Liver (tissue), 9 donors: Measurements from ENCODE around the gene SYNC. TPM values are rescaled to one million over a fixed set of nuclear protein-coding genes. Genes with fewer than 3 reads are reported as not detected.
A peak's percentile ranks its signal among the peaks of the same experiment; 100 is the strongest.

ENCODE experiments used
- DNase-seq: peaks from one replicate; pipeline ENCODE4 v3.0.0-alpha.2; 2017; ENCODE audit warnings: low spot score
- H3K27ac ChIP-seq, 2 donors: one replicate each; pipeline ENCODE4 v1.7.0; 2013; ENCODE audit warnings: inconsistent platforms in 2 of 2, low read length in 2 of 2, control low read depth in 1 of 2, low read depth in 1 of 2, mild to moderate bottlenecking in 1 of 2
- H3K27me3 ChIP-seq, 4 donors: one replicate each; pipeline versions ENCODE4 v1.6.1 to v1.7.0; 2013; ENCODE audit warnings: low read length in 3 of 4, inconsistent platforms in 1 of 4, mild to moderate bottlenecking in 1 of 4, moderate library complexity in 1 of 4; ENCODE audit not compliant: control insufficient read depth in 4 of 4, insufficient read depth in 4 of 4
- H3K36me3 ChIP-seq, 4 donors: one replicate each; pipeline versions ENCODE4 v1.6.1 to v1.7.0; 2013; ENCODE audit warnings: low read length in 3 of 4, mild to moderate bottlenecking in 3 of 4, low read depth in 1 of 4, moderate library complexity in 1 of 4; ENCODE audit not compliant: control insufficient read depth in 4 of 4, insufficient read depth in 3 of 4
- H3K4me1 ChIP-seq, 4 donors: one replicate each; pipeline versions ENCODE4 v1.6.1 to v1.7.0; 2013; ENCODE audit warnings: low read length in 3 of 4, mild to moderate bottlenecking in 3 of 4, moderate library complexity in 1 of 4; ENCODE audit not compliant: control insufficient read depth in 4 of 4, insufficient read depth in 4 of 4
- H3K4me3 ChIP-seq, 3 donors: one replicate each; pipeline versions ENCODE4 v1.6.1 to v1.7.0; 2013; ENCODE audit warnings: low read length in 3 of 3, control low read depth in 1 of 3, low read depth in 1 of 3, mild to moderate bottlenecking in 1 of 3
- H3K9ac ChIP-seq, 2 donors: one replicate each; pipeline ENCODE4 v1.7.0; 2013; ENCODE audit warnings: low read length in 2 of 2, mild to moderate bottlenecking in 2 of 2, moderate library complexity in 2 of 2, control low read depth in 1 of 2, low read depth in 1 of 2
- H3K9me3 ChIP-seq, 4 donors: one replicate each; pipeline versions ENCODE4 v1.6.1 to v1.7.0; 2013; ENCODE audit warnings: low read length in 3 of 4; ENCODE audit not compliant: control insufficient read depth in 4 of 4
- CTCF ChIP-seq: fragments of 150-350 bp; IDR thresholded peaks from 2 replicates; pipeline ENCODE4 v1.5.1; 2017; ENCODE audit warnings: improper control_type of control experiment, low read depth, low read length; ENCODE audit not compliant: missing input control
- EGR1 ChIP-seq, 2 donors: IDR thresholded peaks; 2 replicates each; pipeline ENCODE4 v1.6.1; 2016 to 2018; ENCODE audit warnings: antibody characterized with exemption in 2 of 2, low read depth in 2 of 2
- FOXA1 ChIP-seq: IDR thresholded peaks from 2 replicates; pipeline ENCODE4 v1.6.1; 2016; ENCODE audit warnings: antibody characterized with exemption
- FOXA2 ChIP-seq: IDR thresholded peaks from 2 replicates; pipeline ENCODE4 v1.6.1; 2016; ENCODE audit warnings: antibody characterized with exemption
- GABPA ChIP-seq, 2 donors: IDR thresholded peaks in 1 of 2; conservative IDR thresholded peaks in 1 of 2; 2 replicates each; pipeline ENCODE4 v1.6.1; 2016; ENCODE audit warnings: antibody characterized with exemption in 2 of 2, mild to moderate bottlenecking in 1 of 2, moderate library complexity in 1 of 2
- HNF4A ChIP-seq, 2 donors: conservative IDR thresholded peaks; 2 replicates each; pipeline ENCODE4 v1.6.1; 2016; ENCODE audit warnings: antibody characterized with exemption in 2 of 2, mild to moderate bottlenecking in 2 of 2
- HNF4G ChIP-seq: IDR thresholded peaks from 2 replicates; pipeline ENCODE4 v1.6.1; 2016; ENCODE audit warnings: antibody characterized with exemption
- JUND ChIP-seq, 2 donors: IDR thresholded peaks; 2 replicates each; pipeline ENCODE4 v1.6.1; 2016; ENCODE audit warnings: antibody characterized with exemption in 2 of 2
- NR2F2 ChIP-seq: IDR thresholded peaks from 2 replicates; pipeline ENCODE4 v1.6.1; 2016; ENCODE audit warnings: antibody characterized with exemption
- RAD21 ChIP-seq, 2 donors: IDR thresholded peaks; 2 replicates each; pipeline ENCODE4 v1.6.1; 2016; ENCODE audit warnings: antibody characterized with exemption in 2 of 2, mild to moderate bottlenecking in 2 of 2
- RXRA ChIP-seq, 2 donors: IDR thresholded peaks; 2 replicates each; pipeline ENCODE4 v1.6.1; 2017 to 2018; ENCODE audit warnings: antibody characterized with exemption in 2 of 2, mild to moderate bottlenecking in 1 of 2
- SP1 ChIP-seq: IDR thresholded peaks from 2 replicates; pipeline ENCODE4 v1.6.1; 2018; ENCODE audit warnings: antibody characterized with exemption, mild to moderate bottlenecking
- TAF1 ChIP-seq: conservative IDR thresholded peaks from 2 replicates; pipeline ENCODE4 v1.6.1; 2016; ENCODE audit warnings: antibody characterized with exemption, mild to moderate bottlenecking
- YY1 ChIP-seq: IDR thresholded peaks from 2 replicates; pipeline ENCODE4 v1.6.1; 2016; ENCODE audit warnings: antibody characterized with exemption, mild to moderate bottlenecking
- WGBS: extraction: QIAGEN DNeasy Blood & Tissue Kit; methylation state at CpG from one replicate; pipeline ENCODE4 v1.1.7; 2013; 5-methylcytosine and 5-hydroxymethylcytosine counted together
- polyA plus RNA-seq, 2 donors: library from polyadenylated mRNA; stranded (reverse) in 1 of 2; unstranded in 1 of 2; fragments of 200-250 nt in 1 of 2; fragments of >200 nt in 1 of 2; fragmentation: Nextera tagmentation in 1 of 2; extraction: Ambion mirVana in 1 of 2; gene quantifications; one replicate each; pipeline versions ENCODE4 v1.2.1 to v1.2.3, GENCODE V29; 2013 to 2015
- total RNA-seq, 2 donors: library from RNA; depleted of rRNA; stranded (reverse); fragments of >200 nt; gene quantifications; one replicate each; pipeline ENCODE4 v1.2.3, GENCODE V29; 2014
- TF ChIP-seq, protein P1 (sequence below): IDR thresholded peaks from 2 replicates; pipeline ENCODE4 v1.6.1; 2016; ENCODE audit warnings: antibody characterized with exemption
- TF ChIP-seq, protein P2 (sequence below): IDR thresholded peaks from 2 replicates; pipeline ENCODE4 v1.6.1; 2016; ENCODE audit warnings: antibody characterized with exemption, mild to moderate bottlenecking
- TF ChIP-seq, protein P3 (sequence below): IDR thresholded peaks from 2 replicates; pipeline ENCODE4 v1.6.1; 2016; ENCODE audit warnings: antibody characterized with exemption
- TF ChIP-seq, protein P4 (sequence below): IDR thresholded peaks from 2 replicates; pipeline ENCODE4 v1.6.1; 2016; ENCODE audit warnings: antibody characterized with exemption
- donor health status: healthy.
- donor health status: healthy.
- donor health status: healthy.
- donor health status: healthy.
- donor health status: healthy.

Gene SYNC
- total and polyA plus RNA-seq, 4 donors = 0.23 to 1.5 (median 0.31) TPM

DNA sequence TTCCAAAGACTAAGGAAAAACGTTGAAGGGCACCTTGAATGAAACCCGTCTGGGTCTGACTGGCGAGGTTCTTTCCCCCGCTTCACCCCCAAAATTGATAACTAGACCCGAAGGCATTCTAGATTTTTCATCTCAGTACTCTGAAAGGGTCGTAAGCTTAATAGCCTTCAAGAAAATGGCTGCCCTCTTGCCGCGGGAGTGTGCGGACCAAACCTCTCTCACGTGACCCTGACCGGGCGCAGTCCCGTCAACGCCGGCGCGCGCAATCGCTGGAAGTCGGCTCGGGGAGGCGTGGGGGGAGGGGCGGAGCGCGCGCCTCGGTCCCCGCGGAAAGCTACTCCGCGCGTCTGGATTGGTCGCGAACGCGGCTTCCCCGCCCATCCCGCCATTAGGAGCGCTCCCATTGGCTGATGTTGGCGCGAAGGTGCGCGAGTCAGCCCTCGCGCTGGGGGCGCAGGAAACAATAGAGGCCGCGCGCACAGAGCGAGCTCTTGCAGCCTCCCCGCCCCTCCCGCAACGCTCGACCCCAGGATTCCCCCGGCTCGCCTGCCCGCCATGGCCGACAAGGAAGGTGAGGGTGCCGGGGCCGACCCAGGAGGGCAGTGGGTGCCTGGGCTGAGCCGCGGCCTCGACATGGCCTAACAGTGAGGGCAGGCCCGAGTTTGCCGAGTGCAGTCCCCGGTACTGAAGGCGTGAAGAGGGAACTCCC, 51.7 kb downstream of the SYNC start, which contains the start of gene RBBP4 (continued):
- no peak for TF ChIP-seq CTCF
- peak in 1 of 2 donors; percentile 11 for TF ChIP-seq JUND (IDR thresholded peaks at IDR 0.05)

DNA sequence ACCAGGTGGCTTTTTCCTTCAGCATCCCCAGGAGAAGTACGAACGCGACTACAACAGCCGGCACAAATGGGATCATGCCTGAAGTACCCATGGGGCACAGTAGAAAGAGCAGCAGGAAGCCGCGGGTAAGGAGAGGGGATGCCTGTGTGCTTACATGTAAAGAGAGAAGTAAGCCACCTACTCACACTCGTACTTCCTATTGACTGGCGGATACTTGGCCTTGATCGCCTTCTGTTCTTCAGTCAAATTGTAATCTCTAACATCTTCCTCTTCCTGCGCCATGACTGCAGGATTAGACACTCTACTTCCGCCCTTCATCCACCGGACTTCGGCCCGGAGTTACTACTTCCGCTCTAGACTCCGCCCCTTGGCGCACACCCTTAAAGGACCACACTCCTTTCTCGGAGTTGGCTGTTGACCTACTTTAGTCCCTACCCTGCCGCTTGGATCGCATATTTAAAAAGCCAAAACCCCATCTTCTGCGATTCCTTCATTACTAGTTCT, 52.3 kb downstream of the SYNC start, which contains the start of gene ZBTB8OS:
TSS of gene ZBTB8OS (minus strand) at position 303 of the 504 bp plus-strand sequence. CDS start at position 282, 21 bp downstream.
- TF ChIP-seq RXRA (IDR thresholded peaks at IDR 0.05) = peak in 1 of 2 donors; percentile 23
- peak; percentile 79 to 88 for TF ChIP-seq HNF4A (conservative IDR thresholded peaks at IDR 0.05)
- peak in 1 of 2 donors; percentile 34 for TF ChIP-seq JUND (IDR thresholded peaks at IDR 0.05)
- TF ChIP-seq FOXA2 = no peak
- no peak for TF ChIP-seq CTCF
- peak; percentile 73 for TF ChIP-seq HNF4G
- no peak for TF ChIP-seq NR2F2
- TF ChIP-seq TAF1 = peak; percentile 68
- TF ChIP-seq FOXA1 = no peak
- TF ChIP-seq SP1 = peak; percentile 62
- peak; percentile 95 to 97 for TF ChIP-seq GABPA (IDR thresholded peaks at IDR 0.05 in 1 of 2, conservative IDR thresholded peaks at IDR 0.05 in 1 of 2)
- TF ChIP-seq, protein P1, sequence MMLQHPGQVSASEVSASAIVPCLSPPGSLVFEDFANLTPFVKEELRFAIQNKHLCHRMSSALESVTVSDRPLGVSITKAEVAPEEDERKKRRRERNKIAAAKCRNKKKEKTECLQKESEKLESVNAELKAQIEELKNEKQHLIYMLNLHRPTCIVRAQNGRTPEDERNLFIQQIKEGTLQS = no peak
- TF ChIP-seq, protein P2, sequence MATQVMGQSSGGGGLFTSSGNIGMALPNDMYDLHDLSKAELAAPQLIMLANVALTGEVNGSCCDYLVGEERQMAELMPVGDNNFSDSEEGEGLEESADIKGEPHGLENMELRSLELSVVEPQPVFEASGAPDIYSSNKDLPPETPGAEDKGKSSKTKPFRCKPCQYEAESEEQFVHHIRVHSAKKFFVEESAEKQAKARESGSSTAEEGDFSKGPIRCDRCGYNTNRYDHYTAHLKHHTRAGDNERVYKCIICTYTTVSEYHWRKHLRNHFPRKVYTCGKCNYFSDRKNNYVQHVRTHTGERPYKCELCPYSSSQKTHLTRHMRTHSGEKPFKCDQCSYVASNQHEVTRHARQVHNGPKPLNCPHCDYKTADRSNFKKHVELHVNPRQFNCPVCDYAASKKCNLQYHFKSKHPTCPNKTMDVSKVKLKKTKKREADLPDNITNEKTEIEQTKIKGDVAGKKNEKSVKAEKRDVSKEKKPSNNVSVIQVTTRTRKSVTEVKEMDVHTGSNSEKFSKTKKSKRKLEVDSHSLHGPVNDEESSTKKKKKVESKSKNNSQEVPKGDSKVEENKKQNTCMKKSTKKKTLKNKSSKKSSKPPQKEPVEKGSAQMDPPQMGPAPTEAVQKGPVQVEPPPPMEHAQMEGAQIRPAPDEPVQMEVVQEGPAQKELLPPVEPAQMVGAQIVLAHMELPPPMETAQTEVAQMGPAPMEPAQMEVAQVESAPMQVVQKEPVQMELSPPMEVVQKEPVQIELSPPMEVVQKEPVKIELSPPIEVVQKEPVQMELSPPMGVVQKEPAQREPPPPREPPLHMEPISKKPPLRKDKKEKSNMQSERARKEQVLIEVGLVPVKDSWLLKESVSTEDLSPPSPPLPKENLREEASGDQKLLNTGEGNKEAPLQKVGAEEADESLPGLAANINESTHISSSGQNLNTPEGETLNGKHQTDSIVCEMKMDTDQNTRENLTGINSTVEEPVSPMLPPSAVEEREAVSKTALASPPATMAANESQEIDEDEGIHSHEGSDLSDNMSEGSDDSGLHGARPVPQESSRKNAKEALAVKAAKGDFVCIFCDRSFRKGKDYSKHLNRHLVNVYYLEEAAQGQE = peak; percentile 19
- no peak for TF ChIP-seq YY1
- TF ChIP-seq, protein P3, sequence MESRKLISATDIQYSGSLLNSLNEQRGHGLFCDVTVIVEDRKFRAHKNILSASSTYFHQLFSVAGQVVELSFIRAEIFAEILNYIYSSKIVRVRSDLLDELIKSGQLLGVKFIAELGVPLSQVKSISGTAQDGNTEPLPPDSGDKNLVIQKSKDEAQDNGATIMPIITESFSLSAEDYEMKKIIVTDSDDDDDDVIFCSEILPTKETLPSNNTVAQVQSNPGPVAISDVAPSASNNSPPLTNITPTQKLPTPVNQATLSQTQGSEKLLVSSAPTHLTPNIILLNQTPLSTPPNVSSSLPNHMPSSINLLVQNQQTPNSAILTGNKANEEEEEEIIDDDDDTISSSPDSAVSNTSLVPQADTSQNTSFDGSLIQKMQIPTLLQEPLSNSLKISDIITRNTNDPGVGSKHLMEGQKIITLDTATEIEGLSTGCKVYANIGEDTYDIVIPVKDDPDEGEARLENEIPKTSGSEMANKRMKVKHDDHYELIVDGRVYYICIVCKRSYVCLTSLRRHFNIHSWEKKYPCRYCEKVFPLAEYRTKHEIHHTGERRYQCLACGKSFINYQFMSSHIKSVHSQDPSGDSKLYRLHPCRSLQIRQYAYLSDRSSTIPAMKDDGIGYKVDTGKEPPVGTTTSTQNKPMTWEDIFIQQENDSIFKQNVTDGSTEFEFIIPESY = no peak
- TF ChIP-seq, protein P4, sequence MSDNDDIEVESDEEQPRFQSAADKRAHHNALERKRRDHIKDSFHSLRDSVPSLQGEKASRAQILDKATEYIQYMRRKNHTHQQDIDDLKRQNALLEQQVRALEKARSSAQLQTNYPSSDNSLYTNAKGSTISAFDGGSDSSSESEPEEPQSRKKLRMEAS = peak; percentile 87
- TF ChIP-seq RAD21 (IDR thresholded peaks at IDR 0.05) = no peak
- peak; percentile 42 to 57 for TF ChIP-seq EGR1 (IDR thresholded peaks at IDR 0.05; ENCODE audit: low read depth in 2 of 2)
- Histone ChIP-seq H3K9ac (peak within 1 kb of the TSS; percentile 94 to 95), H3K9me3 (no peaks in the 10 kb centered on the region), H3K4me3 (peak within 1 kb of the TSS; percentile 84 to 100 (median 84)), H3K4me1 (peaks cover 4 to 25% (median 18%) of the 10 kb centered on the region in 4 donors), H3K27me3 (no peaks in the 10 kb centered on the region), H3K27ac (peak within 1 kb of the TSS; percentile 99 to 100), H3K36me3 (peaks cover 4 to 8% (median 4%) of the 10 kb centered on the region in 4 donors)
- peak; percentile 89 for DNase-seq
- under 1% methylated on average over 21 of the region's 21 CpGs for WGBS
